ENCODE results near the gene GHITM.
"Not testable (repeated sequence)": the region's sequence is repeated elsewhere in the genome, so short reads cannot be mapped to it uniquely, and the experiment has no call there.

Gene GHITM

DNA sequence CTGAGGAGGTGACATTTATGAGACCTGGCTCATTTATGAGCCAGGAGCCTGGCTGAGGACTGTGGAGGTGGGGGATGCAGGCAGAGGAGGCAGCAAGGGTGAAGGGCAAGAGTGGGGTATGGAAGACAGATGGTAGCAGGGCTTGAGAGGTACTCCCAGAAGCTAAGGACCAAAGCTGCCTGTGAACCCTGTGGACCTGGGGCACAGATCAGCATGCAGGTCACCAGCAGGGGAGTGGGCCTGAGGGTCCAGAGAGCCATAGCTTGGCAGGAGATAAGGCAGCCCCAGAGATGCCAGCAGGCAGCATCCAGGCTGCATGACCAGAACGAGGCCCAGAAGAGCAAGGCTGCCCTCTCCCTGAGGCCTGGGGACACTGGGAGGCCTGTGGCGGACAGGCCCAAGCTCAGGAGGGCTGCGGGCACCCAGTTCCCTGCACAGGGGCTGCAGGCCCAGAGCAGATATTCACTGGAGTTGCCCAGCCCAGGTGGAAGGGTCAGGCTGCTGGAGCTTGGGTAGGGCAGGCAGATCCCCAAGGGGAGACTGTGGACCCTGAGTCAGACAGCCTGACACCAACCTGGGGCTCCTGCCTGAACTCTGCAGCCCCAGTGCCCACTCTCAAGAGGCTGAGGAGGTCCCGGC lies 37.6 kb downstream of the GHITM start:
- DNase-seq = no peak

DNA sequence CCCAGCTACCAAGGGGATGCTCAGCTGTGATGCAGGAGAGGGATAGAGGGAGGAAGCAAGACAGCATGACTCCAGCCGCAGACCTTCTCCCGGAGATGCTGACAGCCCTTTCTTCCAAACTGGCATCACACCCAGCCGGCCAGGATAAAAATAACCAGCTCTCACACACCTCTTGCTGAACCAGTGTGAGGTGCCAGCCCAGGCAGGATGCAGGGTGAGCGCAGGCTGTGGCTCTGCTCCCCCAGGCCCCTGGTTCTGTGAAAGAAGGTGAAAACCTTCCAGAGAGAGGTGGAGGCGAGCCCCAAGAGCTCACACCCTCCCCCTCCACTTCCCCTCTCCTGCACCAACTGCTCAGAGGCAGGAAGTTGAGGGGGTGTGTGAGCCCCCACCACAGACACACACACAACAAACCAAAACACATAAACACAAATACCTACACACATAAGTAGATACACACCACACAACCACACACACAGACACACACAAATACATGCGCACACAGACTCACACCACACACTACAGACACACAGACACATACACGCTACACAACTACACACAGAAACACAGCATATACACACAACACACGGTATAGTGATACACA lies 38.3 kb downstream of the GHITM start:
- DNase-seq = no peak

DNA sequence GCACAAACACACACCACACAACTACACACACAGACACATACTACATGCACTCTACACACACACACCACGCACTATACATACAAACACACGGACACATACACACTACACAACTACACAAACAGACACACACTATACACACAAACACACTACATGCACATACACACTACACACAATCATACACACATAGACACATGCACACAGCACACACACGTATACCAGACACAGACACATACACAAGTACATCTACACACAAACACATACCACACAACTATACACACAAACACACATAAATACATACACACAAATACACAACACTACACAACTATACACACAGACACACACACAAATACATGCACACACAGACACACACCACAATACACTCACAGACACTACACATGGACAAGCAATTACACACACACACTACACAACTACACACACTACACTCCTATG lies 38.9 kb downstream of the GHITM start:
- DNase-seq = no peak

DNA sequence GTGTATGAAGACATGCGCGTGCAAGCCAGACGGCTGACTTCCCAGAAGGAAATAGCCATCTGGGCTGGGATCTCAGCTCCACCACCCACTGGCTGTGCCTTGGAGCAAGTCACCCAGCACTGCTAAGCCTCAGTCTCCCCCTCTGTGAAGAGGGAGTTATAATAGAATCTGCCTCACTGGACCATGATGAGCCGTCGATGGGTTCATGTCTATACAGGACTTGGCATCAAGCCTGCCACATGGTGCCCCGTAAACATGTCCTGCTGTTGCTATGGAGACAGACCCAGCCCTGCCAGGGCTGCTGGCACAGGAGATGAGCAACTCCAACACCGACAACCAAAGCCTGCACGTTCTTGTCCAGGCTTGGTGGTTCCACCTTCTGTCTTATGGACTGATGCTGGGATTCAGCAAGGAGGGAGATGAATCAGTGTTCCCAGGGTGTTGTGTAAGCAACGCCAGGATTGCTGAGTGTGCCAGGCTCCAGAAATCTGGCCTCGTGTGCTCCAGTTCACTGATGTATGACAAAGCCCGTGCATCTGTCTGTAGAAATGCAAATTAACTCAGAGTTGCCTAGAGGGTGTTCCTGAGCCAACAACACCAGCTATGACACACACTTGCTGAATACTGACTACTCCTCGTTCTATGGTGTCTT lies 39.9 kb downstream of the GHITM start:
- no peak for DNase-seq

DNA sequence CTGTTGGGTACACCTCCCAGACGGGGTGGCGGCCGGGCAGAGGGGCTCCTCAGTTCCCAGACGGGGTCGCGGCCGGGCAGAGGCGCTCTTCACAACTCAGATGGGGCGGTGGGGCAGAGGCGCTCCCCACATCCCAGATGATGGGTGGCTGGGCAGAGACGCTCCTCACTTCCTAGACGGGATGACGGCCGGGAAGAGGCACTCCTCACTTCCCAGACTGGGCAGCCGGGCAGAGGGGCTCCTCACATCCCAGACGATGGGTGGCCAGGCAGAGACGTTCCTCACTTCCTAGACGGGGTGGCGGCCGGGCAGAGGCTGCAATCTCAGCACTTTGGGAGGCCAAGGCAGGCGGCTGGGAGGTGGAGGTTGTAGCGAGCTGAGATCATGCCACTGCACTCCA lies 41.1 kb downstream of the GHITM start:
- not testable (repeated sequence) for DNase-seq

DNA sequence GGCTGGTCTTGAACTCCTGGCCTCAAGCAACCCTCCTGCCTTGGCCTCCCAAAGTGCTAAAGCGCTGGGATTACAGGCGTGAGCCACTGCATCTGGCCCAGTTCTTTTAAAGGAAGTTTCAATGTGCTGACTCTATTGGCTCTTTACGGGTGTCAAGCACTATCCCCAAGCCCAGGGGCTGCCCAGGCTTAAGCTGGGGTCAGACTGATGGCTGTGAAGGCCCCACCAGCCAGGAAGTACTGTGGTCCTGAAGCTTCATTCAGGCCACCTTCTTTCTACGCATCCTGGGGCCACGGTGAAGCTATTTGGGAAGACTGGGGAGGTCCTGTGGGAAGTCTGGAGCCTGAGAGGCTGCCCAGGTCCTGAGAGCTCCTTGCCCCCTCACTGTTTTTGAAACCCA lies 42.3 kb downstream of the GHITM start:
- DNase-seq = no peak

DNA sequence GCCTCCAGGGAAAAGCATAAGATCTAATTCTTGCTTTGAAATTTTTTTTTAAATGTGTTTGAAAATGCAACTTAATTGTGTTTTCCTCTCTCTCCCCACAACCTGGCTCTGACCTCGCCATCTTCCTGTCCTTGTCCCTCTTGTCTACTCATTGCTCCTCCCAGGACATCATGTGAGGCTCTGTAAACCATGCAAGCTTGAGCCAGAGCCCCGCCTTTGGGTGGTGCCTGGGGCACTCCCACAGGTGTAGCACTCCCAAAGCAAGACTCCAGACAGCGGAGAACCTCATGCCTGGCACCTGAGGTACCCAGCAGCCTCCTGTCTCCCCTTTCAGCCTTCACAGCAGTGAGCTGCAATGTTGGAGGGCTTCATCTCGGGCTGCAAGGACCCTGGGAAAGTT lies 45.2 kb downstream of the GHITM start:
- DNase-seq = no peak

DNA sequence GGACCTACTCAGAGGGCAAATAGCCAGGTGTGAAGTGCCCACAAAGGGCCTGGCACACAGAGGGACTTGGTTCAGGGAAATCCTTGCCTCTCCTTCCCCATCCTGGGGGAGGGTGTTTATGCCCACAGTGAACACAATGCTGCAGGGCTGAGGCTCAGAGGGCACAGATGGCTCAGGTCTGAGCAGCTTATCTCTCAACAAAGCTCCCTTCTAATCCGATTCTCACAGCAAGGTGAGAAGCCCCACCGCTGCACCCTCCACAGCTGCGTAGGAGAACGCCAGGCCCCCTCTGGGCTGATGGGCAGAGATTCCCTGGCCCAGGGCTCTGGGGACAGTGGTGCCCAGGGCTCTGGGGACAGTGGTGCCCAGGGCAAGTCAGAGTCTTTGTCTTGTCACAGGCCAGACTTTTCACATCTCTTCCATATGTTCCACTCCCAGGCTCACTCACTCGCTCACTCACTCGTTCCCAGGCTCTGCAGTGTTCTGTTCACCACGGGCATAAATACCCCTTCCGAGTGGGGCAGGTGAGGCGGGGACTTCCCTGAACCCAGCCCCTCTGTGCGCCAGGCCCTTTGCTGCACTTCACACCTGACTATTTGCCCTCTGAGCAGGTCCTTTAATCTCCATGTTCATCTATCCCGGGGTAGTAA lies 46.3 kb downstream of the GHITM start:
- DNase-seq = no peak

DNA sequence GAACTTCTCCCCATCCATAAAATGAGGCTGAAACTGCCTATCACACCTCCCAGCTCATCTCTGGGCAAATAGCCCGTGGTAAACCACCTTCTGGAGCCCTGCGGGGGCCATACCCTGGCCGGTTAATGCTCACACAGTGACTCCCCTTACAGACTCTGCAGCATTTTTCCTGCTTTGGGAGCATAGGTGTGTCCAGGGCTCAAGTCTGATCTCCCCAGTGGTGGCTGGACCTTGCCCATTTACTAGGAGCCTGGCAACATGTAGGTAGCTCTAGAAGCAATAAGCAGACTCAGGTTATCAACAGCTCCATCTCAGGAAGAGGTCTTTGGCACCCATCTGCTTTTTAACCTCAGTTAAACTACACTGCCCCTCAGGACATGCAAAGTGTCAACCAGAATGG lies 49.5 kb downstream of the GHITM start:
- DNase-seq = no peak

DNA sequence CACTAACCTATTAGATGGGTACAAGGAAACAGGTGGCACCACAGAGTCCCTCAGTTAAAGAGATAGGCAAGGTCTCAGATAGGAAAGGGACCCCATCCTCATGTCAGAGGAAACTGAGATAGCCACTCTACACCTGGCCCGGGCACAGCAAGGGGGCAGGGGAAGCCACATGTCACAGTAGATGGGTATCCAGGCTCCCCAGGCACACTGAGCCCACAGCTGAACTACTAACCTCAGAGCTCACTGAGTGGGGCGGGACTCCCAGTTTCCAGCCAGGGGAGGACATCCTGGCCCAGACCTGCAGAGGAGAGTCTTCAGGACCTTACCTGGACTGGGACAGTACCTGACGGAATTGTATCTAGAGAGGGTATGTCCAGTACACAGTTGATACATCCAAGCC lies 51.3 kb downstream of the GHITM start:
- DNase-seq = no peak

DNA sequence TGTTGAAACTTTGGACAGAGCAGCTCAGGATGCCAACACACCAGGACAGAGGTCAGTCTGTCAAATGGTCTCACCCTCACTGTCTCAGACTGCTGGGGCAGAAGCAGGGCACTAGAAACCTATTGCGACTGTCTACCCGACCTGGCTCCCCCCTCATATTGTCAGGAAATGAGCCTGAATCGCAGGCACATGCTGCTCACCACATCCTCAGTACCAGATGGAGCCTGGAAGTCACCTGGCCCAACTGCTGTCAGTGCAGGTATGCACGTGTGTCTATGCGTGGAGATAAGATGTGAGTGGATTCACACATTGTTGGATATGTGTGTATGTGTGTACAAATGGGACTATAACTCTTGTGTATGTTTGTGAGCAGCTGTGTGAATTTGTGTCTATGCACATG lies 51.8 kb downstream of the GHITM start:
- DNase-seq = no peak

DNA sequence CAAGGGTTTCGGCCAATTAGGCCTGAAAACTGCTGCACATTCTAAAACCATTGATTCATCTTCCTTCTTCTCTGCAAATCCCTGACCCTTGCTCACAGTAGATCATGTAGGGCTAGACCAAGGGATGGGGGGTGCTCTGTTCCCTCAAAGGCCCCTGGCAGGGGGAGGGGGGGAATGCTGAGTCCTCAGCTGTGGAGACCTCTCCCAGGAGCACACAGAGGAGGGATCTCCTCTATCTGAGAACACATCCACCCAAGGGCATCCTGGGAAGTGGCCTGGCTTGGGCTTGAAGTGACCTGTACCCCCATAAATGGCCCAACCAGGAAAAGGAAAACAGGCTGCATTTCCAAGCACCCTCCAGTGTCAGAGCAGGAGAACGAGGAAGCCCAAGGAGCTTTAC lies 54.0 kb downstream of the GHITM start:
- no peak for DNase-seq

DNA sequence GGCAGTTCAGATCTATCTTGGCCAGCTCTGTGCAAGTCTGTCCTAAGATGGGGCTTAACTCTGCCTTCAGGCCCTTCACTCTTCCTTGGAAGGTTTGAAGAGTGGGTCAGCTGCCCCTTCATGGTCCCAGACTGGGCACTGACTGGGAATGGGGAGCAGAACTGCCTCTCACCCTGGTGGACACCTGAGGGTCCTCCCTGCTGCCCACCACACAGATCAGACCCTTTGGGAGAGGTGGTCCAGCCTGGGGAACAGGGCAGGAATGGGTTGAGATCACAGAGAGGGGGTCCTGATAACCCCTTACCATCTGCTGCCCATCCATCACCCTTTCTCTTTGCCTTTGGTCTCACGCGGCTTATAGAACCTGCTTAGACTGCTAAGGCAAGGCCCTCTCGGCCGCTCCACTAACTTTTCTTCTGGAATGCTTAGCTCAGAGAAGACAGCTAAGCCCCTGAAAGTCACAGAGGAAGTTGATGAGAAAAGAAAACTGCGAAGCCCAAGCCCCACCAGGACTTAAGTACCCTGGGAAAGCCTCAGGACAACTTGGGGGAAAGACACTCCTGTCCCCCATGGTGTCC lies 54.6 kb downstream of the GHITM start:
- no peak for DNase-seq

DNA sequence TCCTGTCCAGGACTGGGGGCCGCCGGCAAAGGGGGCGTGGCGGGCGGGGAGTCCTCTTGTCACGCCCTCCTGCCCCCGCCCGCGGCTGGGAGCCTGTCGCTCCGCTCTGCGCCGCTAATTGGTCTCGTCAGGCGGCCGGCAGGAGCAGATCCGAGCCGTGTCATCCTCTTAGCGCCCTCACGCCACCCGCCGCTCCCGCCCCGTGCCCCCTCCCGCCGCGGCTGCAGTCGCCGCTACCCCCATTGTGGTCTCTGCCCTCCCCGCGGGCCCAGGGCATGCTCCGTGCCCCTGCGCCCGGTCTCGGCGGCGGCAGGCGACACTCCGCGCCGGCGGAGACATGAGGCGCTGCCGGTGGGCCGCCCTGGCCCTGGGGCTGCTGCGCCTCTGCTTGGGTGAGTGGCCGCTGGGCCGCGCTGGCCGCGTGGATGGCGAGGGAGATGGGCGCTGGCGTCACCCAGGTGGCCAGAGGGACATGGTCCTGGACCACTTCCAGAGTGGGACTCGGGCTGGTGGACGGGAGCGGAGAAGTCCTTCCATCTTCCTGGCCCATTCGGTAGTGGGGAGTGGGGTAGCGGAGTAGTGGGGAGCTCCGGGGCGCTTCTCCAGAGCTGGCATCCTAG lies 55.2 kb downstream of the GHITM start, which contains the start of gene CDHR1:
Gene CDHR1 (plus strand): TSS at position 114 of the 620 bp plus-strand sequence. CDS start 224 bp downstream, at position 338.
- DNase-seq = no peak

DNA sequence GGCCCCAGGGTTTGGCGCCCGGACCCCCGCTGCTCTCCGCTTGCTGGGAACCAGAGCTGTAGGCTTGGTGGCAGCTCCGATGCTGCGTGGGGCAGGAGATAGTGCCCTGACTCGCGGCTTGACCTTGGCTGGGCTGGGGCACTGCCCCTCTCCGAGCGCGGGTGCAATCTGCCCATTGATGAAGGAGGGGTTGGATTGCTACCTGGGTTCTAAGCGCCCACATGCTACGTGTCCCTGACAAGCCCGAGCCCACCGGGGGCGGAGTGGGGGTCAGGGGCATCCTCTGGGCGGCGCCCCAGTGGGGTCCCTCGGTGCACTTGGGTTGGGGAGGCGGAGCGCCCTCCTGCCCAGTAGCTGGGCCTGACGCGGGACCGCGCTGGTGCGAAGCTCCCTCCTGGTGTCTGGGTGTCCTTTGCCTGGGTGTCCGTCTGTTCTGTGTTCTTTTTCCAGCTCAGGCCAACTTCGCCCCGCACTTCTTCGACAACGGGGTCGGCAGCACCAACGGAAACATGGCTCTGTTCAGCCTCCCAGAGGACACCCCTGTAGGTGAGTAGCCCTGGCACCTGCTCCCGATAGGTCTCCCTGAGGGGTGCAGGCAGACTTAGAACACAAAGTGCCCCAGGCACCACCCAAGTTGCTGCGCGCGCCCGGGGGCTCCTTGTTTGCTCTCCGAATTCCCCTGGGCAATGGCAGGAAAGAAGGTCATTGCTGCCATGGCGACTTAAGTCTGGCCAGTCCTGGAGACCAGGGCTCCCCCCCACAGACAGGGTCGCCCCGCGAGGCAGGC lies 55.9 kb downstream of the GHITM start:
- no peak for DNase-seq

DNA sequence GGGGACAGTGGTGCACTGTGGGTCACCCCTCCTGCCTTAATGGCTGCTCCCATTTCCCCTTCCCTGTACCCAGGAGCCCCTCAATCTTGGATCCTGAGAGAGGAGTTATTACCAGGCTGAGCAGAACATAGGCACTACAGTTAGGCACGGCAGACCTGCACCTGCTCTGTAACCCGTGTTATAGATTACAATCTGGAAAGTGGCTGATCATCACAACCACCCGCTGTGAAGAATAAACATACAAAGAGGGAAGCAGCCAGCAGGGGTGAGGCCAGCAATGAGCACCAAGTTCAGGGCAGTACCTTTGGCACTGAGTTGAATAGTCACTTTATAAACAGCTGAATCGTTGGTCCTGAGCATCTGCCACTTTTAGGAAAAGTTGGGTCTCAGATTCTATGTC lies 56.8 kb downstream of the GHITM start:
- DNase-seq = no peak

DNA sequence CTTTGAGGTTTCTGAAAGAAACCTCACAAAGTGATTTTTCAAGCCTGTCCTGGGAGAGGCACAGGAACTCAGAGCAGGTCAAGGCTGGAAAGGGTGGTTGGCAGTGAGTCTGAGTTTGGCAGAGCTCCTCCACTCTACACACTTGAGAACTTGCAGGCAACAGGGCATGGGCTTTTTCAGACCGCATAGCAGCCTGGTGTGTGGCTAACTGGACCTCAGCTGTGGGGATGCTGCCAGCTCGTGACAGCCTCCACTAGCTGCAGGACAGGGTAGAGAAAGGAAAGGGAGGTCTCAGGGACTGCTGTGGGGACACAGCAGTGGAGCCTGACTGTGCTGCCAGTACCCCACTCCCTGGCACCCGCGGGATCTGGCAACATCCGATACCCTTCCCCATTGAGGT lies 57.6 kb downstream of the GHITM start:
- DNase-seq = no peak

DNA sequence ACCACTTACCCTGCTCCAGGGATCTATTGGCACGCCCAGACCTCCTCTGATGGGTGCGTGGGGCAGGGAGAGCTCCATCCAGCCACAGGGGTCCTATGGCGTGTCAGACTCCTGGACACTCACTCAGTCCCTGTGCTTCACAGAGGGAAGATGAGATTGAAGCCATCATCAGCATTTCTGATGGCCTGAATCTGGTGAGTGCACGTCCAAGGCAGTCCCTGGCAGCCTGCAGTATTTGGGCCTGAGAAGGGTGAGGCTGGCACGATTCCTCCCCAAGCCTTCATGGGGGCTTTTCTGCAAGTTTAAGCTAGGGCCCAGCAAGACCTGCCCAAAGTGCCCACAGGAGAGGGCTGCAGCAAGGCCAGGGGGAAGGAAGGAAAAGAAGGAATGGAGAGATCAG lies 58.3 kb downstream of the GHITM start:
- no peak for DNase-seq

DNA sequence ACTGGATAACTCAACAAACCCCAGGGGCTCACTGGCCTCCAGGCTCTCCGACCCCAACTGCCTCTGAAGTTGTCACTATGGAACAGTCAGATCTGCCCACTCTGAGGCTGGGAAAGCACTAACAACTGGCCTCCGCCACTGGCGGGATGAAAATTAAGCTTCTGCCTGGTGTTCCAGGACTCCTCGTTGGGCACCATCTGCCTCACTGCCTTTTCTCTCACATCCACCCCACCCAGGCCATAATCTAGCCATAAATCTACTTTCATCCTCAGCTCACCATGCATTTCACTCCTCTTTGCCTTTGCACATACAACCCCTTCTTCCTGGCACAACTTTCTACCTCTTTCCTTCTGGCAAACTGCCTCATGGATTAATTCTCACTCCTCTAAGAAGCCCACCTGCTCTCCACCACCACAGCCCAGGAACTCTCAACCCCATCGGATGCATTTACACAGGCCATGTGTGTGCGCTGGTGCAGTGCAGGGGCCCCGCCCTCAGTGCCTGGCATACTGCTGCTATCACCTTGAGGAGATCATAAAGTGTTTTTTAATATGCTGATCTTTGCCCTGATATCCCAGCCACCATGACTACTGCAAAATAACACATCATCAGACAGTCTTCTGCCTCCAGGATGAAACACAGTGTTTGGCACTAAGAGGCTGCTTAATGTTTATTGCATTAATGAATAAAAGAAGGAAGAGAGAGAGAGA lies 59.1 kb downstream of the GHITM start:
- no peak for DNase-seq

DNA sequence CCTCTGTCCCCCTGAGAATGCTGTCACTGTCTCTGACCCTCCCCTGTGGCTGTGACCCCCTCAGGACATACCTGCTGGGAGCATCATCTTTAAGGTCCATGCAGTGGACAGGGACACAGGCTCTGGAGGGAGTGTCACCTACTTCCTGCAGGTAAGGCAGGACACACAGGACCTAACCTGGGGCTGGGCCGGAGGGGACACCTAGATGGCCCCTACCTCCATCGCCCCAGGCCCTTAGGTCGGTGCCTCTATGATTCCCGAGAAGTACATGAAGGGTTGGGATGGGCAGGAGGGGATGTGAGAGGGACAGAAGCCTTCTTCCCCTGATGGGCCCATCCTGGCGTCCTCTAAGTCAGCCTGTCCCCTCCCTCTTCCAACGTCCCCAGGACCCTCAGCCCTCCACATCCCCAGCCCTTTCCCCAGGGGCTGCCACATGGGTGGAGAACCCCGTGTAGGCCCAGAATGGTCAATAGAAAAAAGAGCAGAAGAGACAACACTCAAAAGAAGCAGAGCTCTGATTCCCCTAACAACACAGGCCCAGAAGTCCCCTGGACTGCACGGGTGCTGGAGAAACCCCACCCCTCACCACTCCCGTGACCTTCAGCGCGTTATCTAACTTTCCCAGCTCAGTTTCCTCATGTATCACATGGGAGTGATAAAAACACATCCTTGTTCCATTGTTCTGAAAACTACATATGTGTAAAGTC lies 61.4 kb downstream of the GHITM start:
- DNase-seq = no peak

DNA sequence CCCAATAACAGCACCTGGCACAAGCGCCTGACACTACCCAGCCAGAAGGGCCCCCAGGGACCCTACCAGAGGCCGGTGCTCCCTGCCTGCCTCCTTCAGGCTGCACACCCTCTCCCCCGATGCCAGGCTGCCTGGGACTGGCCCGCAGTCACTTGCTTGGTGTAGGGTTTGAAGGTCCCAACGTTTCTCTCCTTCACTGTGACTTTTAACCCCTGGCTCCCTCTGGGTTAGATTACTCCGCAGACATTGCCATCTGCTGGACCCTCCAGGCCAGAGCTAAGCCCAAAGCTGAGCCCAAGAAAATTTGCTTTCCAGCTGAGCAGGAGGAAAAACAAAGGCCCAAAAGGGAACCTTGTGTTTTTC lies 61.9 kb downstream of the GHITM start:
- no peak for DNase-seq

All from T1000 (cell line).